Endometrium (tissue), 2 donors: ENCODE data around the gene LZTS2.

Source experiments
- FAIRE-seq: peaks from 2 replicates; lab custom pipeline; 2012; peaks lifted over from hg19 to GRCh38; lab: Jason Lieb, UNC
- donor health status: control.
- donor health status: control.

LZTS2 gene

GRCh38 chr10:100978121-100978900 is 21.3 kb upstream of the LZTS2 start:
- FAIRE-seq: no peak

- FAIRE-seq: no peak
Observed at GRCh38 chr10:100978901-100979195, 20.8 kb upstream of the LZTS2 start.

DNA sequence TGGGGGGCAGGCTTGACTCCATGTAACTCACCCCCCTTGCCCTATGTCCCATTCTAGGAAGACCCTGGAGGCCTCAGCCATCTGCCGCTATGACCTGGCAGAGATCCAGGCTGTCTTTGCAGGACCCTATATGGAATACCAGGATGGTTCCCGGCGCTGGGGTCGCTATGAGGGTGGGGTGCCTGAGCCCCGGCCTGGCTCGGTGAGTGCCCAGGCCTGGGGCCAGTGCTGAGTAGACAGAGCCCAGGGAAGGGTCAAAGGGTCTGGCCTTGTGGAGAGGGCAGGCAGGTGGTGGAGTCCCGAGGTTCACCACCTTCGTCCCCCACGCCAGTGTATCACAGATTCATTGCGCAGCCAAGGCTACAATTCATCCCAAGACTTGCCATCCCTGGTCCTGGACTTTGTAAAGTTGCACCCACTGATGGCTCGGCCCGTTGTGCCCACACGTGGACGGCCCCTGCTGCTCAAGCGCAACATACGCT is 19.8 kb upstream of the LZTS2 start:
- FAIRE-seq: no peak

DNA sequence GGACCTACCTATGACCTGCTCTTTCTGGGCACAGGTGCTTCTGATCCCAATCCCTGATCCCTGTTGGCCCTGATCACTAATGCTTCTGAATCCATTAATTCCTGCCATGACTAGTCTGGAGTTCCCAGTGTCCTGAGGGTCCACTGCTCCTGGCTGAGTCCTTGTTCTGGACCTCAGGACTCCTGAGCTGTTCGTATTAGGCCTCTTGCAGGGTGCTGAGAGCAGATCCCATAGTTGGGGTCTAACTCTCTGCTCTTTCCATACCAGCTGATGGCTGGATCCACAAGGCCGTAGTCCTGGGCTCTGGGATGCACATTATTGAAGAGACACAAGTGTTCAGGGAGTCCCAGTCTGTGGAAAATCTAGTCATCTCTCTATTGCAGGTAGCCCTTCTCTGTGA is 19.3 kb upstream of the LZTS2 start:
- no peak for FAIRE-seq

DNA sequence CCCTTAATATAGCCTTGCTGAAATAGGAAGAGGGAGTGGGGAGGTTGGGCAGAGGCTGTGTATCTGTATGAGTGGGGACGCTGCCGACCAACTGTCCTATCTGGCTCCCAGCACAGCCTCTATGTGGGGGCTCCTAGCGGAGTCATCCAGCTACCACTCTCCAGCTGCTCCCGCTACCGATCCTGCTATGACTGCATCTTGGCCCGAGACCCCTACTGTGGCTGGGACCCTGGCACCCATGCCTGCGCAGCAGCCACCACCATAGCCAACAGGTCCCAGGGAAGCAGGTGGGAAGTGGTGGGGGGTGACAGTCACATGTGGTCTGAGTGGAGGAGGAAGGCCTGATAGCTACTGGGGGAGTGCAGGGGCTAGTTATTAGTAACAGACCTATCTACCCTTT is 18.9 kb upstream of the LZTS2 start:
- no peak for FAIRE-seq

DNA sequence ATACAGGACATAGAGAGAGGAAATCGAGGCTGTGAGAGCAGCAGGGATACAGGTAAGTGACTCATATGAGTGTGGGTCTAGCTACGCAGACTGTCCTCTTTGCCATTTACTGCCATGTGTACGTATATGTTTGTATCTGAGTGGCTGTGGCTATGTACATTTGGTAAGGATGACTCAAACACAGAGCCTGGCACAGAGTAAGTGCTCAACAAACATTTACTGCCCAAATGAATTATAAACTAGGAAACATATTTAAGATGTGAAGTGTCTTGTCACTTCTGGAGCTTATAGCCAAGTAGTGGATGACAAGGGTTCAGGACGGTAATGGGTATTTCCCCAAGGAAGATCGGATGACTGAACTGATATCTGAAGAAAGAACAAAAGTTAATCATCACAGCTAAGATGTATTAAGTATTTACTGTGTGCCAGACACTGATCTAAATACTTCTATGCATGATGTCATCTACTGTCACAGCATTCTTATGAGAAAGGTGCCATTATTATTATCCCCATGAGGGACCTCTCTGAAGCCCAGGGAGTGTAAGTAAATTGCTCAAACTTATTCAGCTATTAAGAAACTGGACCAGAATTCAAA is 18.3 kb upstream of the LZTS2 start:
- no peak for FAIRE-seq

GRCh38 chr10:100982916-100983830 is 16.4 kb upstream of the LZTS2 start:
- no peak for FAIRE-seq

DNA sequence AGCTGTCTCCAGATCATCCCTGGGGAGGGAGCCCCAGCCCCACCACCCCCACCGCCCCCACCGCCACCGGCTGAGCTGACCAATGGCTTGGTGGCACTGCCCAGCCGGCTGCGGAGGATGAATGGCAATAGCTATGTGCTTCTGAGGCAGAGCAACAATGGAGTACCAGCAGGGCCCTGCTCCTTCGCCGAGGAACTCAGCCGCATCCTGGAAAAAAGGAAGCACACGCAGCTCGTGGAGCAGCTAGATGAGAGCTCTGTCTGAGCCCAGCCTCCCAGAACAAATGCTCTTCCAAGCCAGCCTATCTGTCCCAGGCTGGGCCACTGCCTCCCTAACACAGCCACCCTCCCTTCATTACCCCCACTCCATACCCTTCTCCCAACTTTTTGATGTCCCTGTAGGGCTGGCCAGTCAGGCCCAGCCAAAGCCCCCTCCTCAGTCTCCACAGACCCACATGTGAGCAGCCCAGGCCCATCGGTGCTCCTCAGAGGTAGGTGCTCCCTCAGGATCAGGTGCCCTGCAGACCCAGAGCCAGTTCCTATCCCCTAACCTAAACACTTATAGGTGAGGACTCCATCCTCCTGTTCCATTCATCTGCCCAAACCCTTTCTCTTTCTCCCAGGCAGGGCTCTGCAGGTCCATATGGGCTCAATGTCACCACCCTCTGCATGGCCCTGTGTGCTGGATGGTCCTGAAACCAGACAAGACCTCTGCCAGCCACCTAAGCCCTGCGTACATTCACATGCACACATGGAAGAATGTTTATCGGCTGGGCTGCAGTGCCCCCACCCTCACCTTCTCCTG is 15.5 kb upstream of the LZTS2 start:
- no peak for FAIRE-seq

DNA sequence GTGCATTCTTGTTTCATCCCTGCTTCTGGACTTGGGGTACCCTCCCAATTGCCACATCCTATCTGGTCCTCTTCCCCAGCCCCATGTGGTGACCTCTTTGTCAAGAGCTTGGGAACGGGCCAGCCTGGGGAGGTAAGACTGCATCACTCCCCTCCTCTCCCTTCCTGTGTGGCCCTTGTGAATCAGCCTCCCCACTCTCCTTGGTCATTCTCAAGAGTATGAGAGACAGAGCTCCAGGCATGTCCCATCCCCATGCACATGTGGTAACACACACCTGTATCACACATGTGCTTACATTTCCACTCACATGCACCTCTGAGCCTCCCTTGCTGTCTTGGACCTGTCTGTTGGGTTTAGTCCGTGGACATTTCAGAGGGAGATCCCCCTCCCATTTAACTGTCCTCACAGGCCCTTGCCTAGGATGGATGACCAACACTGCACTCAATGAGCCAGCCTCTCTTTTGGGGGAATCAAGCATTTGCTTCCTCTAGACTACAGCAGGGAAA is 14.9 kb upstream of the LZTS2 start:
- FAIRE-seq: no peak

DNA sequence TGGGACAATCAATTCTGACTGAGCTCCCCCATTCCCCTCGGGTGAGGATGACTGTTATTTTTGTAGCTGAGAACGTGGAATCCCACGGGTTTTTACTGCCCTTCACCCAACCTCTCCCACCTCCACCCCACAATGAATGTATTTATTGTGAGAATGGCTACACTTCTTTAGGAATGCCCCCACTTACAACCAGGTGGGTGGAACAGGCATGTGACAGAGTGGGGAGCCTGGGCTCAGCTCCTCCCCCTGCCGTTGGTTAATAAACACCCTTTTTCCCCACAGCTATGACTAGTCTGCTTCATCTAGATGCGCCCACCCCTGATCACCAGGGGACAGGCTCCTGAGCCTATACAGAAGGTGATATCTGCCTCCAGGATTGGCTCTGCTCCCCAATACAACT is 14.3 kb upstream of the LZTS2 start:
- no peak for FAIRE-seq

- no peak for FAIRE-seq
Observed at GRCh38 chr10:100986623-100986951, 13.0 kb upstream of the LZTS2 start.

GRCh38 chr10:100986952-100987684 is 12.5 kb upstream of the LZTS2 start, which contains the start of the genes MRPL43 and TWNK:
Gene MRPL43, minus strand, starts transcription at chr10:100987497. Its CDS starts 54 bp downstream, at chr10:100987443.
Gene TWNK, plus strand, starts transcription at chr10:100987543. Its CDS starts 668 bp downstream, at chr10:100988211.
- FAIRE-seq: no peak

DNA sequence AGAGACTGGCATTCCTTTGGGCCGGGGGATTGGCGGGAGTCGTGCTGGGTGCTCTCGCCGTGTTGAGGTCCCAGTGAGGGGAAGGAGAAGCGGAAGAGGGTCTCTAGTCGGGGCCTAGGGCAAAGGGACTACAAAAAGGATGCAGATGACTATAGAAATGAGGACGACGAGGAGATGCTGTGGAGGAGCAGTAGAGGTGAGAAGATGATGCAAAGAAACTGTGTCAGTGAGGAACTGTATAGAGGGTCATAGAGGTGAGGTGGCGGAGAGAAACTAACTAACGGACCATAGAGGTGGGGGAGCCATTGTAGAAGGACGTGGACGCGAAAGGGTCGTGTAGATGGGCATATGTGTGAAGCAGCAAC is 11.9 kb upstream of the LZTS2 start:
- no peak for FAIRE-seq

- FAIRE-seq: no peak
Observed at GRCh38 chr10:100988166-100988565, 11.4 kb upstream of the LZTS2 start.

GRCh38 chr10:100989088-100989487 is 10.5 kb upstream of the LZTS2 start:
- no peak for FAIRE-seq

DNA sequence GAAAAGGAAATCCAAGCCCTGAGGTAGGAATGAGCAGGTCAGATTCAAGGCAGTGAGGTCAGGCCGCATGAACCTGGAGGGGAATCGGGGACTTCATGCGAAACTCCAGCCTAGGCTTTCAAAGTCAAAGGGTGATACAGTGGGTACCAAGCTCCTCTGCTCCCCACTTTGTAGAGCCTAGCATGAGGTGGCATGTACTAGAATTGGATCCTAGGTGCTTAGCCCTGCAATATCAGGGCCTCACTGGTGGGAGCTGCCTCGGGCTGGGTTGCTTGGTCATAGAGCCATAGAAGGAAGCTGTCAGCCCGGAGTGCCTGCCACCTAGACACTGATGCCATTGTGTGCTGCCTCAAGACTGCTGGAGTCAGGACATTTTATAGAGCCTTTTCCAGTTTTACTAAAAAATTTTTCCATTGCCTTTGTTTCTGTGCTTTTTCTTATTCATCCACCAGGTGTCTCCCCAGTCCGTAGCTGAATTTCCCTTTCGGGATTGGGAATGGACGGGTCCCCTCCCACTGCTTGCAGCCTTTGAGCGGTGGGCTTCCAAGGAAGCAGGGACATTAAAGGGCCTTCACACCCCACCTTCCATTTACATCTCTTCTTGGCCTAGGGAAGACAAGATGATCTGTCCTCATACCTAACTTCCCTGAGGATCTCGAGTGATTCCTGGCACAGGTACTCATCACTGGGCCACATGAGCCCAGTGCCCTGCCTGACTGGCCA is 5.5 kb upstream of the LZTS2 start:
- FAIRE-seq: no peak

DNA sequence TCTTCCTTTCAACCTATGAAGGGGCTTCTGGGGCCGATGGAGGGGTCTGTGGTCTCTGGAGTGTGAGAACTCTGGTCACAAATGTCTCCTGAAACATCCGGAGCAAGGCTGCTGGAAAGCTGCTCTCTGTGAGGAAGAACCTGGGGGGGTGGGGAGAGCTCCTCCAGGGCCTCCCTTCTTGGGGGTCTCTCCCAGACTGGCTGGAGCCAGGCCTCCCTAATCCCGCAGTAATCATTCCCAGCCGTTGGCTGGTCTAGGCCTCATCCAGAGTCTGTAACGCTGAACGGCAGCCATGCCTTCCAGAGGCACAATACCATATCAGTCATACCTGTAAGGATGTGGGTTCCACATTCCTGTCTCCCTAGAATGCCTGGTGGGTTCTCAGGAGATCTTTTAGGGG is 4.4 kb upstream of the LZTS2 start:
- no peak for FAIRE-seq

GRCh38 chr10:100996678-100997359 is 2.8 kb upstream of the LZTS2 start:
- no peak for FAIRE-seq

DNA sequence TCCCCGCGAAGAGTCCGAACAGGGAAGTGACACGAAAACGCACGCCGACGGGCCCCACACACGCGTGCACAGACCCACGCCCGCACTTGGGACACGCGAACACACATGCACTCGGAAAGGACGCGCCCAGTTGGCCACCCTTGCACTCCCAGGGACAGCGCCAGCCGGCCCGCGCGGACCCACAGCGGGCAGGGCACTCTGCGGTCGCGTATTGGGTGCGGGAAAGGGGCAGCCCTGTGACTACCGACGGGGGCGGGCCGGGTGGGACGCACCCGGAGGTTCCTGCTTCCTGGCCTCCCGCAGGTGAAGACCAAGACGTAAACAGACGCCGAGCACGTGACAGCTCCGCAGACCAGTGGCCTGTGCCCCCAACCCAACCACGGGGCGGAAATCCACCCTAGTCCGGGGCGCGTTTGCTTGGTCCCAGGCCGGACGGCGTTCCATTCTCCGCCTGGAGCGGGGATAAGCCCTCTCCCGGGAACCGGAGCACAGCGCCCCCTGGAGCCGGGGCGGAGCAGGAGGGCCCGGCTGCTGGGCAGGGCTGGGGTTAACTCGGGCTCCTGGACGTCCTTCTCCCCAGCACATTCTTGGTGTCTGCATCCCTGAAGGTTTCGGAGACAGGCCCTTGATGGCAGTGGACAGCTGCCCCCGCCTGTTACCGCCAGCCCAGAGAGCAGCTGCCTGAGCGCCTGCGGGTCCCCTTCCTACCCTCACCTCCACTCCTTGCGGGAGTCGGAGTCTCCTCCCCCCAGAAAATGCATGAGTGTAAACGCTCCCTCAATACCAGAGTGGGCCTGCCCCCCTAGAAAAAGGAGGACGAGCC is 2.0 kb upstream of the LZTS2 start:
- FAIRE-seq: no peak
